SK-N-SH (cell line): Measurements from ENCODE around the gene SOCS4. TPM values are rescaled to one million over a fixed set of nuclear protein-coding genes. Genes with fewer than 3 reads are reported as not detected.

Experiments
- CTCF ChIA-PET: fragments of 300-600, 350-600 bp; formaldehyde crosslinking; extraction: SDS; loops from one replicate; lab custom pipeline; 2021; lab: Yijun Ruan, JAX
- POLR2A ChIA-PET: fragments of 350-600 bp; sonication (Branson Sonifier 250); formaldehyde crosslinking; extraction: SDS; loops from one replicate; lab custom pipeline; 2020; ENCODE audit warnings: antibody characterized with exemption, inconsistent platforms; lab: Yijun Ruan, JAX
- DNase-seq: peaks from one replicate; pipeline ENCODE4 v3.0.0; 2012
- H2AFZ ChIP-seq: fragments of 200-600 bp; sonication (generic); 2 replicates; pipeline ENCODE4 v1.8.1; 2016; ENCODE audit warnings: antibody characterized with exemption, mild to moderate bottlenecking, low read depth
- H3F3A ChIP-seq: fragments of 200-600 bp; sonication (generic); replicated peaks from 2 replicates; pipeline ENCODE3; 2016; ENCODE audit warnings: antibody characterized with exemption, mild to moderate bottlenecking; ENCODE audit not compliant: insufficient read depth
- H3K27ac ChIP-seq, 2 experiments: fragments of 200-500 bp in 1 of 2; fragments of 200-600 bp in 1 of 2; sonication (Bioruptor generic) in 1 of 2; sonication (generic), shearing (Covaris generic) in 1 of 2; 2 replicates each; pipeline versions ENCODE4 v1.5.1 to v1.6.1; 2014 to 2016; ENCODE audit warnings: low read depth in 2 of 2, inconsistent platforms in 1 of 2, low read length in 1 of 2, mild to moderate bottlenecking in 1 of 2, mixed read lengths in 1 of 2
- H3K27me3 ChIP-seq: fragments of 200-600 bp; sonication (generic), shearing (Covaris generic); 2 replicates; pipeline ENCODE4 v1.6.1; 2016; ENCODE audit warnings: mixed run types; ENCODE audit not compliant: insufficient read depth
- H3K36me3 ChIP-seq, 2 experiments: fragments of 200-500 bp in 1 of 2; fragments of 200-600 bp in 1 of 2; sonication (Bioruptor generic) in 1 of 2; sonication (generic) in 1 of 2; replicated peaks in 1 of 2; 2 replicates each; pipeline versions ENCODE3 to v1.5.1; 2014 to 2016; ENCODE audit warnings: low read length in 1 of 2, mild to moderate bottlenecking in 1 of 2; ENCODE audit not compliant: insufficient read depth in 2 of 2, control insufficient read depth in 1 of 2
- H3K4me1 ChIP-seq, 2 experiments: fragments of 200-500 bp in 1 of 2; fragments of 200-600 bp in 1 of 2; sonication (Bioruptor generic) in 1 of 2; sonication (generic), shearing (Covaris generic) in 1 of 2; 2 replicates each; pipeline versions ENCODE4 v1.5.1 to v1.6.1; 2014 to 2016; ENCODE audit warnings: low read depth in 1 of 2, low read length in 1 of 2, mixed run types in 1 of 2; ENCODE audit not compliant: insufficient read depth in 2 of 2, control insufficient read depth in 1 of 2
- H3K4me2 ChIP-seq: fragments of 200-600 bp; sonication (generic), shearing (Covaris generic); 2 replicates; pipeline ENCODE4 v1.6.1; 2017; ENCODE audit warnings: mixed run types
- H3K4me3 ChIP-seq, 2 experiments: fragments of 200-500 bp in 1 of 2; fragments of 200-600 bp in 1 of 2; sonication (Bioruptor generic) in 1 of 2; sonication (generic), shearing (Covaris generic) in 1 of 2; 2 replicates each; pipeline versions ENCODE4 v1.5.1 to v1.8.1; 2014 to 2016; ENCODE audit warnings: low read depth in 2 of 2, inconsistent platforms in 1 of 2, low read length in 1 of 2, mild to moderate bottlenecking in 1 of 2, mixed read lengths in 1 of 2, moderate library complexity in 1 of 2
- H3K79me2 ChIP-seq: fragments of 200-600 bp; sonication (generic); 2 replicates; pipeline ENCODE4 v1.8.1; 2017; ENCODE audit warnings: mild to moderate bottlenecking; ENCODE audit not compliant: insufficient read depth
- H3K9ac ChIP-seq: fragments of 200-600 bp; sonication (generic); 2 replicates; pipeline ENCODE4 v1.6.1; 2017; ENCODE audit warnings: mixed run types
- H3K9me2 ChIP-seq: fragments of 200-600 bp; sonication (generic); 2 replicates; pipeline ENCODE4 v1.6.1; 2017; ENCODE audit warnings: mixed run types
- H3K9me3 ChIP-seq: fragments of 200-600 bp; sonication (generic); 2 replicates; pipeline ENCODE4 v1.6.1; 2017; ENCODE audit warnings: mixed run types, mild to moderate bottlenecking, moderate library complexity
- H4K20me1 ChIP-seq: fragments of 200-600 bp; sonication (generic); 2 replicates; pipeline ENCODE4 v1.6.1; 2017; ENCODE audit warnings: mild to moderate bottlenecking, mixed run types; ENCODE audit not compliant: insufficient read depth
- CHD2 ChIP-seq: fragments of 150-350 bp; IDR thresholded peaks from 2 replicates; pipeline ENCODE4 v1.6.1; 2018; ENCODE audit warnings: low read length; ENCODE audit not compliant: partially characterized antibody
- EZH2phosphoT487 ChIP-seq: fragments of 200-600 bp; sonication (generic); IDR thresholded peaks from 2 replicates; pipeline ENCODE4 v1.6.1; 2017; ENCODE audit warnings: low read depth, mixed run types, mild to moderate bottlenecking, antibody characterized with exemption, moderate library complexity, borderline replicate concordance
- FOXM1 ChIP-seq: IDR thresholded peaks from 2 replicates; pipeline ENCODE4 v1.4.0; 2012; ENCODE audit warnings: low read depth, mild to moderate bottlenecking
- GABPA ChIP-seq: IDR thresholded peaks from 2 replicates; pipeline ENCODE4 v1.4.0; 2012; ENCODE audit warnings: low read depth, mild to moderate bottlenecking
- JUND ChIP-seq: IDR thresholded peaks from 2 replicates; pipeline ENCODE4 v1.4.0; 2012
- NRF1 ChIP-seq: IDR thresholded peaks from 2 replicates; pipeline ENCODE4 v1.6.1; 2012; ENCODE audit warnings: low read depth, mild to moderate bottlenecking, low read length
- PBX3 ChIP-seq: IDR thresholded peaks from 2 replicates; pipeline ENCODE4; 2012
- RAD21 ChIP-seq: IDR thresholded peaks from 2 replicates; pipeline ENCODE4 v1.6.1; 2012; ENCODE audit warnings: mild to moderate bottlenecking, low read length
- TAF1 ChIP-seq: IDR thresholded peaks from 2 replicates; pipeline ENCODE4 v1.6.1; 2012; ENCODE audit warnings: low read depth, mild to moderate bottlenecking, low read length, moderate library complexity, borderline replicate concordance
- WGBS: methylation state at CpG from one replicate; pipeline ENCODE4 v1.1.6; 2017; ENCODE audit warnings: low lambda C conversion rate; 5-methylcytosine and 5-hydroxymethylcytosine counted together
- polyA plus RNA-seq, 3 experiments: library from polyadenylated mRNA; depleted of rRNA; stranded (reverse); fragments of >200 nt; gene quantifications; 2 replicates each; pipeline ENCODE4 v1.2.3, GENCODE V29; 2012

SOCS4 gene
- polyA plus RNA-seq, 1 of the 3 experiments (the other 2 are of a cell fraction): 2.2 TPM

DNA sequence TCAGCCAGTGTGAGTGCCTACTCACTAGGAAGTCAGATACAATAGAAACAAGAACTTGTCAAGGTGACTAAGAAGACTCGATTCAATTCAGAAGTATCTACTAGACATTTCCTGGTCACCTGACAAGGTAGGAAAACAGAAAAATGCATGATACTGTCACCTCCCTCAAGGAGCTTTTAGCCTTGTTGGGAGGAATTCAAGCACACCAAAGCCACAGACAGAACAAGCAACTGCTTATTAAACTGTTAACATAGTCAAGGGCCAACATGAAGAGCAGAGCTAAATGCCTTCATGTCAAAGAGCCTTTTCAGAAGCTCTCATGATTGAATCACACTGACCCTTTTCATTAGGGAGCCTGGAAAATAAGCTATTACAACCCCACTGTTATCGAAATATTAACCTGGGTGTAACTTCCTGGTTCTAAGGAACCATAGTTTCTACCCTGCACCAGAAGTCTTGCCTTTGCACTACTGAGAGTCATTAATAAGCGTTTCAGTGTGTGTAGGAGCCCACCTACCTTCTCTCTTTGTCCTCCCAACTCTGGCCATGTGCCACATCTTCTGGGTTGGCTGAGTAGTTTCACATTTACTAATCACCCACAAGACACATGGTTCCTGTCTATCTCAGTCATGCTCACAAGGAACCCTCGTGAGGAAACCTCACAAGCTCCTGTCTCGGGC is 71.0 kb downstream of the SOCS4 start:
- TF ChIP-seq JUND: no peak
- TF ChIP-seq TAF1: no peak
- TF ChIP-seq EZH2phosphoT487: no peak
- Histone ChIP-seq H3K36me3 (no peaks in the 10 kb centered on the region), H3K4me1 (peaks cover 10 to 19% of the 10 kb centered on the region in 2 experiments), H2AFZ (no peak overlapping the region; the same call in 1 of the 2 replicates), H3K27me3 (no peaks in the 10 kb centered on the region), H3K9me3 (no peaks in the 10 kb centered on the region), H3K4me3 (no peak overlapping the region), H3K27ac (no peak overlapping the region), H3F3A (peaks cover 6% of the 10 kb centered on the region), H3K79me2 (no peaks in the 10 kb centered on the region), H3K9ac (no peak overlapping the region), H3K9me2 (no peaks in the 10 kb centered on the region), H3K4me2 (no peak overlapping the region), H4K20me1 (no peaks in the 10 kb centered on the region)
- ChIA-PET CTCF (interaction anchor here (1.4 to 3.9 kb wide), 2 partner anchors 40 to 62 kb away, joined by 4 to 16 read pairs; no protein-coding TSS in a partner anchor), POLR2A (no interaction called here)
- no peak for DNase-seq
- 88% methylated on average over 5 of the region's 5 CpGs for WGBS

- Histone ChIP-seq H3K4me2 (no peak overlapping the region), H3K27ac (no peak overlapping the region), H3K79me2 (no peaks in the 10 kb centered on the region), H2AFZ (no peak overlapping the region), H3K4me1 (peaks cover 15 to 22% of the 10 kb centered on the region in 2 experiments), H3K27me3 (no peaks in the 10 kb centered on the region), H3K9ac (no peak overlapping the region), H4K20me1 (no peaks in the 10 kb centered on the region), H3K9me2 (no peaks in the 10 kb centered on the region), H3K36me3 (no peaks in the 10 kb centered on the region), H3K4me3 (no peak overlapping the region), H3K9me3 (no peaks in the 10 kb centered on the region), H3F3A (peaks cover 8% of the 10 kb centered on the region)
- TF ChIP-seq CHD2 (no peak), RAD21 (no peak), GABPA (no peak), FOXM1 (no peak), NRF1 (no peak), PBX3 (no peak)
- ChIA-PET POLR2A (no interaction called here), CTCF (interaction anchor here (1.4 to 3.9 kb wide), 2 partner anchors 39 to 62 kb away, joined by 4 to 16 read pairs; no protein-coding TSS in a partner anchor)
- DNase-seq: no peak
- 81% methylated on average over 1 of the region's 1 CpG for WGBS
These were observed 71.5 kb downstream of the SOCS4 start for GRCh38 chr14:55098561-55098898.

Other genes with a start within 250 kb of the SOCS4 start
- gene GCH1, start 124.4 kb upstream of the SOCS4 start, polyA plus RNA-seq (2012; rRNA removed): 2.2 and 4.7 TPM in 2 replicates
- 2.9 and 3.6 TPM in 2 replicates for gene WDHD1, start 137 bp upstream of the SOCS4 start, polyA plus RNA-seq (2012; rRNA removed)
- gene MAPK1IP1L, start 24.4 kb downstream of the SOCS4 start, polyA plus RNA-seq (2012; rRNA removed): 105 and 129 TPM in 2 replicates
- 59.5 and 59.8 TPM in 2 replicates for gene LGALS3, start 102.0 kb downstream of the SOCS4 start, polyA plus RNA-seq (2012; rRNA removed)
- 6.2 and 6.4 TPM in 2 replicates for gene DLGAP5, start 164.3 kb downstream of the SOCS4 start, polyA plus RNA-seq (2012; rRNA removed)
- gene FBXO34, start 244.2 kb downstream of the SOCS4 start, polyA plus RNA-seq (2012; rRNA removed): 10.0 and 13.2 TPM in 2 replicates